Measurements from ENCODE around the gene AK1. TPM values are rescaled to one million over a fixed set of nuclear protein-coding genes. Genes with fewer than 3 reads are reported as not detected.
A peak's percentile ranks its signal among the peaks of the same experiment; 100 is the strongest.

AK1 gene
- total and polyA plus RNA-seq, 2 of the 13 experiments (the other 11 are each of a cell fraction or from before 2014, with no cell fraction given), result 19.1 to 32.8 TPM

DNA sequence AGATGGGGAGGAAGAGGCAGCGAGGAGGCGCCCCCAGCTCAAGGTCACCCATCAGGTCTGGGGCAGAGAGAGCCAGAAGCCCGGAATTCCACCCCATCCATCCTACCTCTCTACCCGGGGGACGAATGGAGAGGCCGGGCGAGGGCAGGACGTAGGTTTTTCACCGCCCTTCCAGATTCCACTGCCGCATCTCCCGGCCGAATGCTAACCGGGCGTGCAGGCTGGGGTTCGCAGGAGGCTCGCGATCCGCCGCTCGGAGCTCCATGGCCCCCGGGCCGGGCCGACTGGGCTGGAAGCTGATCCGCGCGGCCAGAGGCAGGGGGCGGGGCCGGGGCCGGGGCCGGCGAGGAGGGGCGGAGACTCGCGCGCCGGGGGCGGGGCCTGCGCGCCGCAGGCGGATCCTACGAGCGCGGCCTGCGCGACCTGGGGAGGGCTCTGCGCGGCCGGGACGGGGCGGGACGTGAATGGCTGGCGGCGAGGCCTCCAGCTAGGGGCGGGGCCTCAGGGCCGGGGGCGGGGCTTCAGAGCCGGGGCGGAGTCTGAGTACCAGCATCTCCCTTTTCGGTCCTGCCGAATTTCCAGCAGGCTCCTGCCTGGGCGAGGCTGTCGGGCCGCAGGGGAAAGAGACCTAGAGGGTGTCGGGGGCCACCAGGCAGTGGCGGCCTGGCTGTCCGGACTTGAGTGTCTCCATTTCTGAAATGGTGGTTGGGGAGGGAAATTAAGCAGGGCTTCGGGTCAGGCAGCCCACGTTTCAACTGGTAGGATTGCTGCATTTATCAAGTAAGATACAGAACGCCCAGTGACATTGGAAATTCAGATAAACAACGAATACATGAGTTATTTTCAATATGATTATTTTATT, 39.5 kb upstream of the AK1 start, which contains the start of gene ST6GALNAC4 (continued):
- TF ChIP-seq ARID4A (CRISPR knock-in tag; IDR thresholded peaks at IDR 0.05; ENCODE audit: borderline replicate concordance) (peak; percentile 46; the same call in 1 of the 2 replicates), PITX1 (CRISPR knock-in tag; IDR thresholded peaks at IDR 0.05) (0 out of 2 replicates have a peak, but pooled peaks have one; percentile 10), TARDBP (CRISPR knock-in tag; IDR thresholded peaks at IDR 0.05) (no peak), THAP11 (CRISPR knock-in tag; IDR thresholded peaks at IDR 0.05) (peak; percentile 15; the same call in 1 of the 2 replicates), RBFOX2 (IDR thresholded peaks at IDR 0.05; ENCODE audit: low read depth, low read length) (peak; percentile 59), ZNF619 (CRISPR knock-in tag; IDR thresholded peaks at IDR 0.05) (0 out of 2 replicates have a peak, but pooled peaks have one; percentile 64), SAP130 (CRISPR knock-in tag; IDR thresholded peaks at IDR 0.05; ENCODE audit: low read depth) (peak; percentile 67), ZFX (CRISPR knock-in tag; IDR thresholded peaks at IDR 0.05; ENCODE audit: low read depth) (0 out of 2 replicates have a peak, but pooled peaks have one; percentile 51), ZKSCAN8 (CRISPR knock-in tag; IDR thresholded peaks at IDR 0.05; ENCODE audit: borderline replicate concordance) (no peak), ZNF773 (CRISPR knock-in tag; IDR thresholded peaks at IDR 0.05; ENCODE audit: borderline replicate concordance) (no peak), ZNF275 (CRISPR knock-in tag; IDR thresholded peaks at IDR 0.05; ENCODE audit: borderline replicate concordance) (no peak), KAT7 (CRISPR knock-in tag; IDR thresholded peaks at IDR 0.05; ENCODE audit: borderline replicate concordance) (0 out of 2 replicates have a peak, but pooled peaks have one; percentile 46), ZNF331 (CRISPR knock-in tag; IDR thresholded peaks at IDR 0.05) (no peak), ZNF75D (CRISPR knock-in tag; IDR thresholded peaks at IDR 0.05; ENCODE audit: borderline replicate concordance) (no peak), ZBTB42 (CRISPR knock-in tag; IDR thresholded peaks at IDR 0.05) (no peak), HNRNPLL (IDR thresholded peaks at IDR 0.05; ENCODE audit: low read depth, low read length, poor library complexity, severe bottlenecking) (peak; percentile 88), ZNF326 (CRISPR knock-in tag; IDR thresholded peaks at IDR 0.05; ENCODE audit: borderline replicate concordance) (no peak), NFE2L2 (IDR thresholded peaks at IDR 0.05; ENCODE audit: low read length) (no peak), IKZF4 (CRISPR knock-in tag; IDR thresholded peaks at IDR 0.05; ENCODE audit: borderline replicate concordance, low read depth, not compliant biosample characterization) (no peak), ZFP90 (CRISPR knock-in tag; IDR thresholded peaks at IDR 0.05; ENCODE audit: borderline replicate concordance) (no peak), JUN (CRISPR knock-in tag; IDR thresholded peaks at IDR 0.05) (no peak)

All from HepG2 (cell line).